IPS DF 4.7 (cell line): ENCODE measurements around the gene PPARD.
"Not testable (repeated sequence)": the region's sequence is repeated elsewhere in the genome, so short reads cannot be mapped to it uniquely, and the experiment has no call there.

Experiments
- DNase-seq: peaks from one replicate; pipeline ENCODE4 v3.0.0-alpha.2; 2013; ENCODE audit warnings: low spot score; ENCODE audit errors: extremely low read depth

PPARD gene

GRCh38 chr6:35378261-35378660, 35.9 kb downstream of the PPARD start:
- no peak for DNase-seq

GRCh38 chr6:35381132-35381531, 38.8 kb downstream of the PPARD start:
- DNase-seq, result no peak

- DNase-seq, result no peak
Measured at GRCh38 chr6:35382015-35382414, 39.7 kb downstream of the PPARD start.

GRCh38 chr6:35385457-35386202, 43.3 kb downstream of the PPARD start:
- no peak for DNase-seq

- DNase-seq, result no peak
Measured at GRCh38 chr6:35386989-35387388, 44.6 kb downstream of the PPARD start.

GRCh38 chr6:35388030-35388429, 45.7 kb downstream of the PPARD start:
- DNase-seq, result no peak

- no peak for DNase-seq
Measured at GRCh38 chr6:35388772-35389352, 46.5 kb downstream of the PPARD start.

GRCh38 chr6:35389386-35389785, 47.0 kb downstream of the PPARD start:
- DNase-seq, result not testable (repeated sequence)

- DNase-seq, result no peak
Measured at GRCh38 chr6:35391240-35391968, 49.0 kb downstream of the PPARD start.

GRCh38 chr6:35392111-35392702, 49.8 kb downstream of the PPARD start:
- no peak for DNase-seq

GRCh38 chr6:35392773-35393672, 50.7 kb downstream of the PPARD start:
- DNase-seq, result no peak

- no peak for DNase-seq
Measured at GRCh38 chr6:35396991-35397390, 54.6 kb downstream of the PPARD start.

GRCh38 chr6:35397806-35398418, 55.6 kb downstream of the PPARD start:
- DNase-seq, result no peak

- no peak for DNase-seq
Measured at GRCh38 chr6:35398526-35398925, 56.2 kb downstream of the PPARD start.

- DNase-seq, result no peak
Measured at GRCh38 chr6:35400111-35400510, 57.8 kb downstream of the PPARD start.

GRCh38 chr6:35400901-35401311, 58.5 kb downstream of the PPARD start:
- no peak for DNase-seq

GRCh38 chr6:35401514-35401913, 59.2 kb downstream of the PPARD start:
- DNase-seq, result no peak

GRCh38 chr6:35402136-35402855, 59.9 kb downstream of the PPARD start:
- no peak for DNase-seq

- no peak for DNase-seq
Measured at GRCh38 chr6:35402856-35403191, 60.5 kb downstream of the PPARD start.
